8988T (cell line): ENCODE results near the gene CBS.
"Not testable (repeated sequence)": the region's sequence is repeated elsewhere in the genome, so short reads cannot be mapped to it uniquely, and the experiment has no call there.

ENCODE experiments used
- DNase-seq: peaks from one replicate; pipeline ENCODE4 v3.0.0; 2011

The CBS gene

DNA sequence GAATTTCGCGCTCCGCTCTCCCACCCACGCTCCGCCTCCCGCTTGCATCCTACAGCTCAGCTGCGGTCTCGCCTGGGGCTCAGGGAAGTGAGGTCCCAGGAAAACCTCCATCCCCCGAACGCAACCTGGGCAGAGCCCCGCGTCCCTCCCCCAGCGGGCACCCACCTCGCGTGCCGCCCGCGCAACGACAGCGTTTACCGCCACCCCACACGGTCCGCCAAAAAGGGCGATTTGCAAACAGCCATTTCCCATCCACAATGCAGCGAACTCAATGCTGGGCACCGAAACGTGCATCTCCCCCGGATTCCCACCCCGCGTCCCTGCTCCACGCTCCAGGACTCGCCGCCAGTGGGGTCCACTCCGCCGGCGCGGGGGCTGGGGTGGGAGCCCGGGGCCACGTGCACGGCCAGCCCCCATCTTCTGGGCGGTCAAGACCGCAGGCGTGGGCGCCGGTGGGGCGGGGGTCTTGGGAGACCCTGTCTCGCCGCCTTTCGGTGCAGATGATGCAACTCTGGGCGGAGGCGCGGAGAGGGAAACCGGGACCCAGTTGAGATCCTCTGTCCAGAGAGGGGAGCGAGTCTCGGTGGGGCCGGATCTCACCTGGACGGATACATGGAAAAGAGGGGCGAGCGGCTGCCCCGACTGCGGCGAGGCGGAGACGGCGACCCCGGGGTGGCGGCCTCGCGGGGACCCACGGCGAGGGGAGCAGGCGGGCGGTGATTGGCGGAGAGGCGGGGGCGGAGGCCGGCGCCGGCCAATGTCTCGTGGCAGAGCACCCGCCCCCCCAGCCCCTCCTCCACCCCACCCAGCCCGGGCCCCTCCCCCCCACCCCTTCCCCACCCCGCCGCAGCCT, at the start of gene CBS:
Gene CBS (minus strand): TSS at position 666 of the 853 bp plus-strand sequence. CDS start 3,642 bp downstream, outside the sequence.
- not testable (repeated sequence) for DNase-seq

- DNase-seq, result not testable (repeated sequence)
Observed at GRCh38 chr21:43115956-43116355, 40.3 kb upstream of the CBS start.

DNA sequence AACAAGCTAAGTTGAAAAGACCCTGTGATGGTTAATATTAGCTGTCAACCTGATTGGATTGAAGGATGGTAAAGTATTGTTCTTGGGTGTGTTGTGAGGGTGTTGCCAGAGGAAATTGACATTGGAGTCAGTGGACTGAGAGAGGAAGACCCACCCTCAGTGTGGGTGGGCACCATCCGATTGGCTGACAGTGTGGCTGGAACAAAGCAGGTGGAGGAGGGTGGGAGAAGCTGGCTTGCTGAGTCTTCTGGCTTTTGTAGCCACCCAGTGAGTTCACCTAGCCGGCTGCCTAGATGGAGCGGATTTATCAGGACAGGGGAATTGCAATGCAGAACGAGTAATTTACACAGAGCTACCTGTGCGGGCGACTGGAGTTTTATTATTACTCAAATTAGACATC, 38.8 kb upstream of the CBS start:
- not testable (repeated sequence) for DNase-seq

DNA sequence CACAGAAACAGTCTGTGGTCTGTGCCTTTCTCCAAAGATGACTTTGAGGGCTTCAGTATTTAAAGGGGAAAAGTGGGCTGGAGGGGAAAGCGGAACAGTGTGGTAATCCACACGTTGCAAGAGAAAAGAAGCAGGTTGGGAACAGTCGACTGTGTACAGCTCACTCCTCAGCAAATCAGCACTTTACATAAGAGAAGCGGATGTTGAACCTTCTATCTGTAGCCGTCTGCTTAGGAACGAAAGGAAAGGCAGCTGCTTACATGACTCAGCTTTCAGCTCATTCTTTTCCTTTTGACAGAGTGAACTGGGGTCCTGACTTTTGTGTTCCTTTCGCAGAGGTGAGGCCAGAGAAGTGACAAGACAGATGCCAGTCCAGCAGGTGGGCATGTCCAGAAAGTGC, 33.4 kb upstream of the CBS start:
- DNase-seq, result not testable (repeated sequence)

DNA sequence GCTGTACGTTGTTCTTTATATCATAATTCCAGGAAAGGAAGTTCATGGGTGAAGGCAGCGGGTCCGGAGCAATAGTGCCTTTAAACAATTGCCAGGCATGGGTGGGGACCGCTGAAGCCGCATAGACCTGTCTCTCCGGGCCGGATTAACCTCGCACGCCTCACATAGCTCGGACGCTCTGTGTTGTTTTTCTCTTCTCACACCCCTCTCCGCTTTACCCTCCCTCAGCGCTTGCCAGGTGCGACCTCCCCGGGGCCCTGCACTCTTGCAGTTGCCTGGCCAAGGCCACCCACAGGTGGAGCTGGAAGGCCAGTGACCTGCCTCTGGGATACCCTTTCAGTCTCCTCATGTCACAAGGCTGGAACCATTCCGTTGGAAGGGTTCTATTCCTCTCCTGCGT, 32.5 kb upstream of the CBS start:
- not testable (repeated sequence) for DNase-seq

GRCh38 chr21:43107794-43108137, 32.1 kb upstream of the CBS start:
- not testable (repeated sequence) for DNase-seq

GRCh38 chr21:43106965-43107793, 31.5 kb upstream of the CBS start, which contains the start of gene U2AF1:
Gene U2AF1 (minus strand): TSS chr21:43107570. CDS start chr21:43107494, 76 bp downstream.
- not testable (repeated sequence) for DNase-seq

DNA sequence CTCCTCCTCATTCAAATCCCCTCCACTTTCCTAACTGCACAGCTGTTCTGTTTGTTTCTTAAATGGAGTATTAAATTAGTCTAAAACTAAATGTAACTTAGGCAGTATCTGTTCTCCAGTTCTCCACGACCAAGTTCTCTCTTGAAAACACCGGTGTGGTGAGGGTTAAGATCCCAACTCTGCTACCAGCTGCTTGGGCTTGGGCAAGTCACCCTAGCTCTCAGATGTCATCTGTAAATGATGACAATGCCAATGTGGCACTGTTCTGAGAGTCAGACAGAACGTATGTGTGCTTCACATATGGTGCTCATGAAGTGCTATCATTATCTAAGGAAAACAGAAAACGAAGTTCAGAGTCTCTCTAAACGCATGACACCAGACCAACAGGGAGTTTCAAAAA, 29.0 kb upstream of the CBS start:
- DNase-seq, result not testable (repeated sequence)

DNA sequence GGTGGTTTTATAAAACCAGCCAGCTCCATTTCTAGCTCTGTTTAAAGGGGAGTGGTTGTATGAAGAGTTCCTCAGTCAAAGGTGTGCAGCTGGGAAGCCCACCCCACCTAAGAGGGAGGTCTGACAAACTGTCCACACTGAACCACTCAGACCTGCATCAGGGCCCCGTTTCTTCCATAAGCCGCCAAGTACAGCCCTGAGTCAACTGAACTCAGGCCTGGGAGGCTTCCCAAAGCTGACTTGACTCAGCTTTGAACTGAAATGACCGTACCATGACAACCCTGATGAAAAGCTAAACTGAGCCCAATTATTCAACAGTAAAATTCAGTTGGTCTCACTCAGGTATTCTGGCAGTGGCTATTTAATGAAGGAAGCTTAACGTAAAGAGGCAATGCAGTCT, 26.6 kb upstream of the CBS start:
- not testable (repeated sequence) for DNase-seq

DNA sequence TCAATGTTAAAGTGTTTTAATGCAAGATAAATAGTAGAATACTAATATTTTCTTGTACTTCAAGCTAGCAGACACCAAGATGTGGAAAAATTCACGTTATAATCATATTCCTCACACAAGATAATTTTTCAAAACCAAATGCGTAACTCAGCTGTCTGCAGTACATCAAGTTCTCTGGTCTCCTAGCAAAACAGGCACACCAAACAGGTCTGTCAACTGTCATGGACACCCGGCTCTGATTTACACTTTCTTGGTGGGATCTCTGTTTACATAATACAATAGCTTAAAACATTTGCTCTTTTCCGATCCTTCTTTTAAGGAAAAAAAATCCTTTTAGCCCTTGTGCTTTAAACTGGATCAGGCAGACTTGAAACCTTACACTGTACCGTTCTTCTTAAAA, 26.0 kb upstream of the CBS start:
- not testable (repeated sequence) for DNase-seq

DNA sequence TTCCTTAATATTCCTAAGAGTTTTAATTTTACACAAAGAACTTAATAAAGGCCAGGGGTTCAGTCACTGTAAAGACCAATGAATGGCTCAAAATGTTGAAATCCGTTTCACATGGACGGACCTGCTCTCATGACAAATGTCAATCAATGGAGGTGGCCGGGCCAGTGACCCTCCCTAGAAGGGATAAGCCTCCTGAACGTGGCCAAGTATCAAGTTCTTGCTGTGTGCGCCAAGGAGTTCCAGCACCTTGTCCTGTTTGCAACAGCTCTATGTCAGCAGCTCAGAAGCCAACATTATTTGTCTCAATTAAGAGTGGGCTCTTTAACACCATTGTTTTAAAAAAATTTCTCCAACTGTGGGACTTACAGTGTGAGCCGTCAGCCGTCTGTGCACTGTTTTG, 25.4 kb upstream of the CBS start:
- DNase-seq, result not testable (repeated sequence)

DNA sequence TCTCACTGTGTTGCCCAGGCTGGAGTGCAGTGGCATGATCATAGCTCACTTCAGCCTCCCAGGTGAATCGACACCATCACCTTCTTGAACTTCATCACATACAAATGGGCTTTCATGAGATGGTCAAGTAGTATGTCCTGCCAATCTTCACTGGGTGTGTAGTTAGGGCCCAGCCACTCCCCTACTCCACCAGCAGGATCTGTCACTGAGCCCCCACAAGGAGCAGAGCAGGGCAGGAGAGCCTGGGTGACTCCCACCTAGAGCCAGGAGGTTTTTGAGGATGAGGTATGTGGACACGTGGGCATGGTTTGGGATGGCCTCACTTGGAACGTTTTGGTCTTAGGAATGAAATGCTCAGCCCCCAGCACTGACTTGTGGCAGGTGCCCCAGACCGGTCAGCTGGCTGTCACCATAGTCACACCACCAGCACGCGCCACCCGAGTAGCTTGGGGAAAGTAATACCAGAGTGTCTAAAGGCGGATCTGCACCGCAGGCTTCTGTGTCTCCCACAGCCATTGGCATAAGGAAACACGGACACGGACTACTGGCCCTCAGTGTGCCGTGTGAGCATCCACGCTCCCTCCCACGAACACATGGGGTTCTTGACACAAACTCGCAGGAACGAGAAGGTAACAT, 16.5 kb upstream of the CBS start:
- DNase-seq, result not testable (repeated sequence)

DNA sequence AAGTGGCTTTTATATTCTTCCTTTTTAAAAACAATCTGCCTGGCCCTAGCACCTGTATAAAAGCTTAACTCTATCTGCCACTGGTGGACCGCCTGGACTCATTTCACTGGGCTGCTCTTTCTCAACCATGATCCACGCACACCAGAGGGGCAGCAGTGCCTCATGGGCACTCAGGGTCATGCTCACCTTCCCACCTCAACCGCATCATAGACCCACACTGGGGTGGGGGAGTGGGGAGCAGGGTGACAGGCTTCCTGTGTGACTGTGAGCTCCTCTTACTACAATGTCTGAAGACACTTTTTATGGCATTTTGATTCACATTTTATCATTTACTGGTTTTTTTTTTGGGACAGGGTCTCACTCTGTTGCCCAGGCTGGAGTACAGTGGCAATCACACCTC, 15.3 kb upstream of the CBS start:
- DNase-seq, result not testable (repeated sequence)

DNA sequence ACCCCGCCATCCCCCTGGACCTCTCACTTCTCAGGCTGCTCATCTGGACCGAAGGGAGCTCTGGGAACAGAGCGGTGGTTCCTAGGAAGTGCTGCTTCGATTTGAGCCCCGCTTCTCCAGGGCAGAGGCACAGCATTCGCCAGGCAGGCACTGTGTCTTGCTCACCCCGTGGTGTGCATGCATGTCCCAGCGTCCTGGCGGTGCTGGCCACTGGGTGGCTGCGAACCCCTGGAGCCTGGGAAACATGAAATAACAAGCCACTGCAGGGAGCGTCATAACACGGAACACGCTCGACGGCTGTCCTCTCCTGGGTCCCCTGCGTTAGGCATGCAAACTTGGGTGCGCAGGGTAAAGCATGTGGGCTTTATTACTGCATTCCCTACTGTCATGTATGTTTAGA, 13.8 kb upstream of the CBS start:
- DNase-seq, result not testable (repeated sequence)

DNA sequence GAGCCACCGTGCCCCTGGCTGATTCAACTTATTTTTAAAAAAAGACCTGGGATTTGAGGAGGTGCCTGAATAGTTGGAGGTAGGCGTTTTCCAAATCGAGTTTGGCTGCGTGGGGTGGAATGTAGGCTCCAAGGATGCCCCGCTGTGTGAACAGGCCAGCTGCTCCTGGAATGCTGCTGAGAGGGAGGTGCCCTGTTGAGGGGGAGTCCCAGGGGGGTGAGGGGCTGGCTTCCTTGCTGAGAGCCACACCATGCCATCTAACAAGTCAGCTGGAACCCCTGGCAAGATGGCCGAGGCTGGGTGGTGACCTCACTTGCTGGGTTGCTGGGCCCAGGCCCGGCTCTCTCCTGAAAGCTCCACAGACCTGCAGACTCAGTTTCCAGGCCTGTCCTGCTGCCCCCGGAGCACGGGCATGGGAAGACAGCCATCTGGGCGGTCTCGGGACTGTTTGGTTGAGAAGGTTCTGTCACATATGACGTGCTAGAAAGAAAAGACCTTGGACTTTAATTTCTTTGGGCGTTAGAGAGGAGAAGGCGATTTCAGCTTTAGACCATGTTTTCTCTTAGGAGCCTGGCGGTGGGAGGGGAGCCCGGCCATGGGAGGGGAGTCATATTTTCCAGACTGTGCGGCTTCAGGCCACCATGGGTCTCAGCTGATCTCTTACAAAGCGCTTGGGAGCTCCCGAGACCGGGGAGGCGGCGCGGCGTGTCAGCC, 7.1 kb upstream of the CBS start:
- DNase-seq, result not testable (repeated sequence)

DNA sequence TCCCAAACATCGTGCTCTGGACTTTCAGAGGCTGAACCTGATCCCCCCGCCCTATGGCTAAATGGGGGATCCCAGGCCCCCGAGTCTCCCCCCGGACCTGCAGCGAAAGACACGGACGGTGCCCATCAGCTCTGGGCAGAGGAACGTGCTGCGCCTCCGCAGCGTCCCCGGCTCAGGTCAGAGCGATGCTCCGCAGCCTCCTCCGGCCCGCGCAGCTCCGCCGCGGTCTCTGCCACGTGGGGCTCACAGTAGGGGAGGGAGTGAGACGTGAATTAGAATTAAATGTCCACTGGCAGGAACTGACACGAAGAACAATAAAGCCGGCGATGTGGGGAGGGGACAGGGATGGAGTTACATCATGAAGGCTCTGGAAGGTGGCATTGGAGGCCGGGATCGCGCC, 1.0 kb upstream of the CBS start:
- not testable (repeated sequence) for DNase-seq

- DNase-seq, result not testable (repeated sequence)
Observed at GRCh38 chr21:43076023-43076637, 495 bp upstream of the CBS start.

DNA sequence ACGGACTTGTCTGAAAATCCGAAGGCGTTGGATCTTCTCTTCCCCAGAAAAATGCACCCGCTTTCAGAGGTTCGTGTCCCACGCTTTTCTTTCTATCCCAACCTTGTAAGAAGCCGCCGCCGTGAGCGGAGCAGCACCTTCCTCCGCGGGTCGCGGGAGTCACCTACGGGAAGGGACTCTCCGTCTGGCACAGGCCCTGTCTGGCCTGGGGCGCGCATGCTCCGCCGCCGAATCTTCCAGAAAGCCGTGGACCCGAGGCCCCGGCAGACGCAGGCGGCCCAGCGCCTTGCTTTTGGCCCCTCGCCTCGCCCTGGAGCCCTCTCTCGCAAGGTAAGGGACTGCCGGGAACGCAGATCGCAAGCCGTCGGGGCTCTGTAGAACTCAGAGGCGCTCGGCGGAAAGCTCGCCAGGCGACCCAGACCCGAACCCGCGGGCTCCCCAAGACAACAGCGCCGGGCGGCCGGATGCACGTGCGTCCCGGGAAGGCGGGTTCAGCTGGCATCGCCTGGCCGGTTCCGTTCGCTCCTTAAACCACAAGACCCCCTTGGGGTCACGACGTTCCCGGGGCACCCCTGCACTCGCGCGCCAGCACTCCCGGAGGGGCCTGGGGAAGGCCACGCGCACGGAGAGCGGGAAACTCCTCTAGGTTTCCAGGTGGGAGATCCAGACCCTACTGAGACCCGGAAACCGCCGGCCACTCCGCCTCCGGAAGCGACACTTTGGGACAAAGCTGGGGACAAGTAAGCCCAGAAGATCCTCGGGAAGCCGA, 1.1 kb downstream of the CBS start:
- DNase-seq, result not testable (repeated sequence)

GRCh38 chr21:43072742-43073141, 2.9 kb downstream of the CBS start:
- not testable (repeated sequence) for DNase-seq

DNA sequence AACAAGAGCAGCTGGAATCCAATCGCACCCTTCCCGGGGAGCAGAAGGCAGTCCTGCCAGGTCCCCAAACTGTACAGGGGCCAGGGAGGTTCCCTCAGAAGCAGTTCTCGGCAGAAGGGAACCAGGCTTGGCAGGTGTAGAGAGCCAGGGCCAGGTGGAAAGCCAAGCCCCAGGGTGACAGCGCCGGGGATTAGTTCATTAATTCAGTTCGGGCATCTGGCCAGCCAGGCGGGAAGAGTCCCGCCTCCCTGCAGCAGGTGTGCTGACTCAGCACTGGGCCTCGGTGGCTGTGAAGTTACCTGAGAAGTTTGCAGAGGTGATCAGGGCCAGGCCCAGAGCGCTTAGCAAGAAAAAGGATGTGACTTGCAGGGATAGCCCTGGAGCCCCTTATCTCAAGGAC, 6.0 kb downstream of the CBS start:
- DNase-seq, result not testable (repeated sequence)

DNA sequence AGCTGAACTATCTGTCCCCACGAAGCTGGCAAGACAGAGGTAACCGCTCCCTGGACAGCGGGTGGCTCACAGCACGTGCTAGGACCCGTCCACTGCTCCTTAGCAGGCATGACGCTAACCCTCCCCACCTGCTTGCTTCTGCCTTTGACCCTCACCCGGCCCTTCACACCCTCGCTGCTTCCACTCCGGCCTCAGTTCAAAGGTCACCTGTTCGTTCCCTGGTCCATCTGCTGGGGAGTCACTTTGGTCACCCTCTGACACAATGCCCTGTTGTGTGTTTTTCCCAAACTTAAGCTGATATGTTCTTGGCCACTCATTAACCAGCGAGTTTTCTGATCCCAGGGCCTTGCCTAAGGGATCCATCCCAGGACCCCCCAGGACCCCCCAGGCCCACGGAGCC, 7.6 kb downstream of the CBS start:
- not testable (repeated sequence) for DNase-seq
